H9 (cell line): ENCODE measurements around the gene CHRM4. TPM values are rescaled to one million over a fixed set of nuclear protein-coding genes. Genes with fewer than 3 reads are reported as not detected.

Experiments used
- DNase-seq: peaks from one replicate; pipeline ENCODE4 v3.0.0-alpha.2; 2017
- H2AFZ ChIP-seq: one replicate; pipeline ENCODE4 v1.6.1; 2013; ENCODE audit warnings: mild to moderate bottlenecking, low read length, control low read depth, moderate library complexity
- H2AK5ac ChIP-seq: 2 replicates; pipeline ENCODE4 v1.6.1; 2013; ENCODE audit warnings: low read length, control low read depth, mixed read lengths; ENCODE audit not compliant: insufficient read length
- H2BK120ac ChIP-seq: one replicate; pipeline ENCODE4 v1.6.1; 2013; ENCODE audit warnings: low read depth, mild to moderate bottlenecking, low read length, control low read depth, inconsistent platforms; ENCODE audit not compliant: poor library complexity, severe bottlenecking
- H2BK12ac ChIP-seq: 2 replicates; pipeline ENCODE4 v1.6.1; 2013; ENCODE audit warnings: low read length, control low read depth, mixed read lengths, low read depth; ENCODE audit not compliant: insufficient read length
- H2BK15ac ChIP-seq: 2 replicates; pipeline ENCODE4 v1.6.1; 2013; ENCODE audit warnings: low read depth, low read length, control low read depth
- H2BK20ac ChIP-seq: one replicate; pipeline ENCODE4 v1.6.1; 2013; ENCODE audit warnings: low read depth, mild to moderate bottlenecking, low read length, control low read depth, inconsistent platforms; ENCODE audit not compliant: poor library complexity, severe bottlenecking
- H2BK5ac ChIP-seq: 2 replicates; pipeline ENCODE4 v1.6.1; 2013; ENCODE audit warnings: low read length, control low read depth, mixed read lengths; ENCODE audit not compliant: insufficient read length
- H3K14ac ChIP-seq: 2 replicates; pipeline ENCODE4 v1.6.1; 2013; ENCODE audit warnings: low read length, control low read depth; ENCODE audit not compliant: insufficient read depth
- H3K18ac ChIP-seq: 2 replicates; pipeline ENCODE4 v1.6.1; 2013; ENCODE audit warnings: low read depth, mild to moderate bottlenecking, mixed read lengths, low read length, control low read depth; ENCODE audit not compliant: insufficient read length
- H3K23ac ChIP-seq: 2 replicates; pipeline ENCODE4 v1.6.1; 2013; ENCODE audit warnings: low read length, control low read depth, mixed read lengths, low read depth; ENCODE audit not compliant: insufficient read length
- H3K23me2 ChIP-seq: 2 replicates; pipeline ENCODE4 v1.6.1; 2013; ENCODE audit warnings: low read depth, mild to moderate bottlenecking, mixed read lengths, low read length, control low read depth; ENCODE audit not compliant: insufficient read length, poor library complexity, severe bottlenecking
- H3K27ac ChIP-seq: 2 replicates; pipeline ENCODE4 v1.5.1; 2013; ENCODE audit warnings: low read length, control low read depth, mixed read lengths, low read depth; ENCODE audit not compliant: insufficient read length
- H3K27me3 ChIP-seq: 2 replicates; pipeline ENCODE4 v1.6.1; 2013; ENCODE audit warnings: low read length, control low read depth, inconsistent platforms; ENCODE audit not compliant: insufficient read depth
- H3K4ac ChIP-seq: 2 replicates; pipeline ENCODE4 v1.6.1; 2013; ENCODE audit warnings: low read depth, mild to moderate bottlenecking, control low read depth, inconsistent platforms, low read length, moderate library complexity
- H3K4me1 ChIP-seq: 2 replicates; pipeline ENCODE4 v1.6.1; 2013; ENCODE audit warnings: low read length, control low read depth, inconsistent platforms; ENCODE audit not compliant: insufficient read depth
- H3K4me2 ChIP-seq: 2 replicates; pipeline ENCODE4 v1.6.1; 2013; ENCODE audit warnings: low read length, control low read depth, mixed read lengths; ENCODE audit not compliant: insufficient read length, insufficient read depth
- H3K56ac ChIP-seq: 2 replicates; pipeline ENCODE4 v1.6.1; 2013; ENCODE audit warnings: low read depth, mild to moderate bottlenecking, mixed read lengths, low read length, control low read depth; ENCODE audit not compliant: insufficient read length
- H3K79me1 ChIP-seq: 2 replicates; pipeline ENCODE4 v1.6.1; 2013; ENCODE audit warnings: low read depth, mild to moderate bottlenecking, moderate library complexity, low read length, control low read depth, inconsistent platforms; ENCODE audit not compliant: insufficient read depth, poor library complexity, severe bottlenecking
- H3K79me2 ChIP-seq: 2 replicates; pipeline ENCODE4 v1.6.1; 2013; ENCODE audit warnings: low read length, control low read depth, inconsistent platforms; ENCODE audit not compliant: insufficient read depth
- H3K9ac ChIP-seq: 2 replicates; pipeline ENCODE4 v1.6.1; 2013; ENCODE audit warnings: low read length, control low read depth, mixed read lengths; ENCODE audit not compliant: insufficient read length; ENCODE audit errors: extremely low read depth
- H3K9me3 ChIP-seq: one replicate; pipeline ENCODE4 v1.6.1; 2013; ENCODE audit warnings: low read depth, low read length, inconsistent platforms; ENCODE audit not compliant: control insufficient read depth
- H3T11ph ChIP-seq: one replicate; pipeline ENCODE4 v1.6.1; 2013; ENCODE audit warnings: mild to moderate bottlenecking, low read length, control low read depth, inconsistent platforms
- H4K20me1 ChIP-seq: one replicate; pipeline ENCODE4 v1.6.1; 2013; ENCODE audit not compliant: control insufficient read depth, insufficient read length, insufficient read depth
- H4K5ac ChIP-seq: 2 replicates; pipeline ENCODE4 v1.6.1; 2013; ENCODE audit warnings: low read depth, mild to moderate bottlenecking, mixed read lengths, low read length, control low read depth; ENCODE audit not compliant: insufficient read length
- H4K8ac ChIP-seq: replicated peaks from 2 replicates; pipeline ENCODE4 v1.6.1; 2013; ENCODE audit warnings: low read length, control low read depth, mixed read lengths, low read depth; ENCODE audit not compliant: insufficient read length
- H4K91ac ChIP-seq: 2 replicates; pipeline ENCODE4 v1.6.1; 2013; ENCODE audit warnings: low read depth, mild to moderate bottlenecking, moderate library complexity, mixed read lengths, low read length, control low read depth; ENCODE audit not compliant: insufficient read length
- H3K27ac Mint-ChIP-seq, 3 experiments: 2 replicates in 2 of 3; 3 replicates in 1 of 3; pipeline ENCODE4 v1.8.0; 2020 to 2021; ENCODE audit warnings: mixed read lengths in 3 of 3, mild to moderate bottlenecking in 1 of 3, moderate library complexity in 1 of 3
- H3K27me3 Mint-ChIP-seq: 2 replicates; pipeline ENCODE4 v1.8.0; 2021; ENCODE audit warnings: low read depth, mild to moderate bottlenecking, moderate library complexity, mixed read lengths
- H3K36me3 Mint-ChIP-seq, 3 experiments: 2 replicates in 2 of 3; 3 replicates in 1 of 3; pipeline ENCODE4 v1.8.0; 2020 to 2021; ENCODE audit warnings: low read depth in 3 of 3, mixed read lengths in 3 of 3; ENCODE audit not compliant: insufficient read depth in 1 of 3
- H3K4me1 Mint-ChIP-seq, 2 experiments: 2 replicates each; pipeline ENCODE4 v1.8.0; 2020; ENCODE audit warnings: mixed read lengths in 2 of 2
- H3K4me3 Mint-ChIP-seq, 2 experiments: 2 replicates in 1 of 2; 3 replicates in 1 of 2; pipeline ENCODE4 v1.8.0; 2020 to 2021; ENCODE audit warnings: mild to moderate bottlenecking in 2 of 2, mixed read lengths in 2 of 2, moderate library complexity in 1 of 2
- H3K9me3 Mint-ChIP-seq, 2 experiments: 2 replicates in 1 of 2; 3 replicates in 1 of 2; pipeline ENCODE4 v1.8.0; 2020; ENCODE audit warnings: mild to moderate bottlenecking in 2 of 2, mixed read lengths in 2 of 2, moderate library complexity in 1 of 2
- CTCF ChIP-seq: fragments of 200-600 bp; sonication (generic); conservative IDR thresholded peaks from 3 replicates; pipeline ENCODE4 v1.8.0; 2021; ENCODE audit warnings: antibody characterized with exemption, mild to moderate bottlenecking
- WGBS: extraction: QIAGEN DNeasy Blood & Tissue Kit; methylation state at CpG from one replicate; pipeline ENCODE4 v1.1.7; 2013; ENCODE audit warnings: missing lambda C conversion rate, low lambda C conversion rate, mixed read lengths; ENCODE audit not compliant: insufficient read length; ENCODE audit errors: extremely low coverage; 5-methylcytosine and 5-hydroxymethylcytosine counted together
- total RNA-seq: library from RNA; stranded (reverse); gene quantifications from 2 replicates; pipeline ENCODE4 v1.2.1, GENCODE V29; 2021

CHRM4 gene
- total RNA-seq, 1 experiment from 2014 or later = 1.0 TPM

GRCh38 chr11:46386674-46387073, 4.9 kb downstream of the CHRM4 start:
- no peaks in the 10 kb centered on the region for H3K79me2 ChIP-seq
- H2BK15ac ChIP-seq = no peak overlapping the region
- H2BK120ac ChIP-seq = no peak overlapping the region
- H3K27ac Mint-ChIP-seq = no peak overlapping the region
- H3K27me3 Mint-ChIP-seq = peaks cover 67% of the 10 kb centered on the region
- H2AFZ ChIP-seq = no peak overlapping the region
- H3K27ac ChIP-seq = no peak overlapping the region
- no peak overlapping the region for H4K5ac ChIP-seq
- DNase-seq = no peak
- H3T11ph ChIP-seq = no peak overlapping the region
- H3K4me2 ChIP-seq = no peak overlapping the region
- H2BK20ac ChIP-seq = no peak overlapping the region
- no peak overlapping the region for H2AK5ac ChIP-seq
- H3K4me1 ChIP-seq = peaks cover 4% of the 10 kb centered on the region; the same call in 1 of the 2 replicates
- H3K23ac ChIP-seq = no peak overlapping the region
- H3K4ac ChIP-seq = no peak overlapping the region
- no peak overlapping the region for H4K91ac ChIP-seq
- H3K27me3 ChIP-seq = peaks cover 20% of the 10 kb centered on the region; the same call in 1 of the 2 replicates
- no peak overlapping the region for H2BK12ac ChIP-seq
- no peak overlapping the region for H4K8ac ChIP-seq
- no peak overlapping the region for H2BK5ac ChIP-seq
- no peaks in the 10 kb centered on the region for H3K9me3 Mint-ChIP-seq
- H3K36me3 Mint-ChIP-seq = peaks cover 5 to 10% (median 9%) of the 10 kb centered on the region in 3 experiments; a peak in 5 of 7 replicates
- no peaks in the 10 kb centered on the region for H3K79me1 ChIP-seq
- no peak overlapping the region for H3K56ac ChIP-seq
- H3K9me3 ChIP-seq = no peaks in the 10 kb centered on the region
- H3K4me3 Mint-ChIP-seq = no peak overlapping the region; a peak in 1 of 5 replicates
- H3K9ac ChIP-seq = no peak overlapping the region
- H4K20me1 ChIP-seq = no peaks in the 10 kb centered on the region
- TF ChIP-seq CTCF = no peak
- H3K23me2 ChIP-seq = peaks cover 16% of the 10 kb centered on the region
- no peak overlapping the region for H3K14ac ChIP-seq
- no peak overlapping the region for H3K18ac ChIP-seq
- peaks cover 21 to 49% of the 10 kb centered on the region in 2 experiments for H3K4me1 Mint-ChIP-seq
- WGBS = no CpG with 5 or more reads among the region's 4 CpGs
